ENCODE results near the gene OLFML2A.

DNA sequence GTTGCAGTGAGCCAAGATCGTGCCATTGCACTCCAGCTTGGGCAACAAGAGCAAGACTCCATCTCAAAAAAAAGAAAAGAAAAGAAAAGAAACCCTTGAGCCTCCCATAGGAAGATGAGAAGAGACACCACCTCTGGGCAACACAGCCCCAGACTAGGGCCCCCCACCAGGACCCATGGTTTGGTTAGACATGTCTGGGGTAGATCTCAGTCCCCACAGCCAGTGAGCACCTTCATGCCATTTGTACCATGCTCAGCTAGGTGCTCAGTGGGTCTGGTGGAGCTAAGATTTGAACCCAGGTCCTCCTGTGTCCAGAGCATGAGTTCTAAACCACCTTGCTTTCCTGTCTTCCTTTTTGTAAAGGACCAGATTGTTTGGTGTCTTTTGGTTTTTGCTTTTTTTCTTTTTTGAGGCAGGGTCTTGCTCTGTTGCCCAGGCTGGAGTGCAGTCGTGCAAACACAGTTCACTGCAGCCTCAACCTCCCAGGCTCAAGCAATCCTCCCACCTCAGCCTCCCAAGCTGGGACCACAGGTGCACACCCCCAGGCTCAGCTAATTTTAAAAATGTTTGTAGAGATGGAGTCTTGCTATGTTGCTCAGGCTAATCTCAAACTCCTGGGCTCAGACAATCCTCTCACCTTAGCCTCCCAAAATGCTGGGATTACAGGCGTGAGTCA, 11.7 kb downstream of the OLFML2A start:
- no peak for TF ChIP-seq POLR2A (IDR thresholded peaks at IDR 0.05)
- TF ChIP-seq, protein P1, sequence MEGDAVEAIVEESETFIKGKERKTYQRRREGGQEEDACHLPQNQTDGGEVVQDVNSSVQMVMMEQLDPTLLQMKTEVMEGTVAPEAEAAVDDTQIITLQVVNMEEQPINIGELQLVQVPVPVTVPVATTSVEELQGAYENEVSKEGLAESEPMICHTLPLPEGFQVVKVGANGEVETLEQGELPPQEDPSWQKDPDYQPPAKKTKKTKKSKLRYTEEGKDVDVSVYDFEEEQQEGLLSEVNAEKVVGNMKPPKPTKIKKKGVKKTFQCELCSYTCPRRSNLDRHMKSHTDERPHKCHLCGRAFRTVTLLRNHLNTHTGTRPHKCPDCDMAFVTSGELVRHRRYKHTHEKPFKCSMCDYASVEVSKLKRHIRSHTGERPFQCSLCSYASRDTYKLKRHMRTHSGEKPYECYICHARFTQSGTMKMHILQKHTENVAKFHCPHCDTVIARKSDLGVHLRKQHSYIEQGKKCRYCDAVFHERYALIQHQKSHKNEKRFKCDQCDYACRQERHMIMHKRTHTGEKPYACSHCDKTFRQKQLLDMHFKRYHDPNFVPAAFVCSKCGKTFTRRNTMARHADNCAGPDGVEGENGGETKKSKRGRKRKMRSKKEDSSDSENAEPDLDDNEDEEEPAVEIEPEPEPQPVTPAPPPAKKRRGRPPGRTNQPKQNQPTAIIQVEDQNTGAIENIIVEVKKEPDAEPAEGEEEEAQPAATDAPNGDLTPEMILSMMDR (IDR thresholded peaks at IDR 0.05): no peak
